Measurements from ENCODE around the gene USP30. TPM values are rescaled to one million over a fixed set of nuclear protein-coding genes. Genes with fewer than 3 reads are reported as not detected.

The USP30 gene
- total and polyA plus RNA-seq, 10 of the 15 experiments (the other 5 are each of a cell fraction or from before 2014, with no cell fraction given), result 2.1 to 16.2 (median 6.4) TPM

DNA sequence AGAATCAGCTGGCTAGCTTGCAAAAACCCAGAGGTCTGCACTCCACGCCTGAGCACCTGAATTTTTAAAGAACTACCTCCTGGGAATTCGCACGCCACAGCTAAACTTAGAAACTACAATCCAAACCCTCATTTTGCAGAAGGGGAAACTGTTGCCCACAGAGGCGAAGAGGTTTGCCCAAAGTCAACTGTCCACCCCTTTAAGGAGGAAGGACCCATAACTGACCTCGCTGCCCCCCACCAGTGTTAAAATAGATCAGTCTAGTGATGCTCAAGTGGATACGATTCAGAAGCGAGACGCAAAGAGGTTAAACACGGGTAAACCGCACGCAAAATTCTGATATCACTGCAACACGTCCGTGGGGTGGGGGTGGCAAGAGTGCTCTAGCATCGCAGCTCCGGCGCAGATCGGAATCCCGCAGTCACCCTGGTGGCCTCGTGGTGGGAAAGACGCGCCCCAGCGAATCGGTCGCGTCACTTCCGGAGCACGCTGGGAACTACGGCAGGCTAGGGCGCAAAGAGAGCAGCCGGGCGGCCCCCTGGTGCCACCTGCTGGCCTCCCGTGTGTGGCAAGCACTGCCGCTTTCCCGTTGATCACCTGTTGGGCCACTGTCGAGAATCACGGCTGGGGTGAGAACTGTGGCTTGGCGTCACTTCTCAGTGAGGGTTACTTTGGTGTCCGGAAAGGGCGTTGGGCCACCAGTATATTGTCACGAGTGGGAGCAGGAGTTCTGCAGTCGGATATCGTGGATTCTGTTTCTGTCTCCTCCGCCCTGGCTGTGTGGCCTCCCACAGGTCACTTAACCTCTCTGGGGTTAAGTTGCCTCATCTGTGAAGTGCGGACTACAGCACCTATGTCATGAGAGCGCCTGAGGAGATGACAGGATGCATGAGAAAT is 40.9 kb downstream of the USP30 start, which contains the start of gene ALKBH2:
Gene ALKBH2, minus strand, starts transcription at position 451 of the 897 bp plus-strand sequence. CDS start 686 bp downstream, outside the sequence.
- intact Hi-C loops (cut with micrococcal nuclease; ENCODE audit: unreplicated experiment) (loop anchor here (1.0 to 10.0 kb wide), 8 partner anchors 38 to 522 kb away; partner anchors contain the start of gene SELPLG), in situ Hi-C loops (cut with MboI) (loop anchor here (5.0 to 10.0 kb wide), 5 partner anchors 206 to 526 kb away; partner anchors contain the start of gene SELPLG)
- peaks cover 7% of the 10 kb centered on the region for H3K4me1 ChIP-seq (ENCODE audit: control insufficient read depth, insufficient read depth, low read length)
- BruUV-seq (replicated peaks), result TSS peak; percentile 90
- RAD21 ChIA-PET (ENCODE audit: unreplicated experiment), result interaction anchor here (0.7 to 1.9 kb wide), 12 partner anchors 9 to 578 kb away, joined by 3 to 8 read pairs (median 3); partner anchors contain the start of genes FICD and SSH1
- WGBS (ENCODE audit: insufficient coverage, insufficient replicate concordance, low lambda C conversion rate, missing lambda C conversion rate), result 2% methylated on average over 44 of the region's 45 CpGs
- H2AFZ ChIP-seq (ENCODE audit: control insufficient read depth, low read depth, low read length), result peak within 1 kb of the TSS; percentile 98
- peak within 1 kb of the TSS; percentile 78 for H3K9ac ChIP-seq (ENCODE audit: control insufficient read depth, insufficient read depth, low read length)
- peaks cover 26% of the 10 kb centered on the region for H3K79me2 ChIP-seq (ENCODE audit: control insufficient read depth, insufficient read depth, low read length)
- no peaks in the 10 kb centered on the region for H4K20me1 ChIP-seq (ENCODE audit: control insufficient read depth, insufficient read depth)
- FAIRE-seq (peak; percentile 99), ATAC-seq (peak; percentile 73), DNase-seq (ENCODE audit: low read depth, low spot score) (peak; percentile 72)
- peak within 1 kb of the TSS; percentile 90 for H3K4me2 ChIP-seq (ENCODE audit: control insufficient read depth, insufficient read depth)
- CTCF ChIA-PET, result interaction anchor here (0.6 to 4.3 kb wide), 23 partner anchors 8 to 1030 kb away, joined by 3 to 33 read pairs (median 3); partner anchors contain the start of genes ISCU and USP30
- no peaks in the 10 kb centered on the region for H3K27me3 ChIP-seq (replicated peaks in 1 of 2; ENCODE audit: control insufficient read depth in 2 of 2, insufficient read depth in 2 of 2, low read length in 1 of 2)
- POLR2A ChIA-PET, result interaction anchor here (1.0 to 1.4 kb wide), 3 partner anchors 39 to 429 kb away, joined by 3 to 5 read pairs (median 3); no protein-coding TSS in a partner anchor
- peak within 1 kb of the TSS; percentile 77 for H3K27ac ChIP-seq (ENCODE audit: control insufficient read depth, insufficient read depth)
- peaks cover 5 to 6% of the 10 kb centered on the region in 2 experiments; a peak in 3 of 4 replicates for H3K36me3 ChIP-seq (ENCODE audit: control insufficient read depth in 2 of 2, insufficient read depth in 2 of 2, low read length in 1 of 2)
- no peaks in the 10 kb centered on the region for H3K9me3 ChIP-seq (replicated peaks; ENCODE audit: control insufficient read depth, insufficient read depth, low read length)
- SMC1A ChIA-PET (ENCODE audit: uncharacterized antibody, unreplicated experiment), result interaction anchor here (0.7 to 3.4 kb wide), 13 partner anchors 39 to 1175 kb away, joined by 3 to 15 read pairs (median 3); partner anchors contain the start of gene USP30
- H3K4me3 ChIP-seq, result peak within 1 kb of the TSS; percentile 77
- no peak; the same call in 1 of the 2 replicates for TF ChIP-seq HCFC1 (IDR thresholded peaks at IDR 0.05; ENCODE audit: low read length)
- TF ChIP-seq CREB1 (IDR thresholded peaks at IDR 0.05; ENCODE audit: low read depth), result peak; percentile 96
- TF ChIP-seq, protein P1, sequence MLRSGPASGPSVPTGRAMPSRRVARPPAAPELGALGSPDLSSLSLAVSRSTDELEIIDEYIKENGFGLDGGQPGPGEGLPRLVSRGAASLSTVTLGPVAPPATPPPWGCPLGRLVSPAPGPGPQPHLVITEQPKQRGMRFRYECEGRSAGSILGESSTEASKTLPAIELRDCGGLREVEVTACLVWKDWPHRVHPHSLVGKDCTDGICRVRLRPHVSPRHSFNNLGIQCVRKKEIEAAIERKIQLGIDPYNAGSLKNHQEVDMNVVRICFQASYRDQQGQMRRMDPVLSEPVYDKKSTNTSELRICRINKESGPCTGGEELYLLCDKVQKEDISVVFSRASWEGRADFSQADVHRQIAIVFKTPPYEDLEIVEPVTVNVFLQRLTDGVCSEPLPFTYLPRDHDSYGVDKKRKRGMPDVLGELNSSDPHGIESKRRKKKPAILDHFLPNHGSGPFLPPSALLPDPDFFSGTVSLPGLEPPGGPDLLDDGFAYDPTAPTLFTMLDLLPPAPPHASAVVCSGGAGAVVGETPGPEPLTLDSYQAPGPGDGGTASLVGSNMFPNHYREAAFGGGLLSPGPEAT (IDR thresholded peaks at IDR 0.05; ENCODE audit: low read depth), result peak; percentile 56
- TF ChIP-seq TCF7 (IDR thresholded peaks at IDR 0.05; ENCODE audit: borderline replicate concordance), result no peak
- TF ChIP-seq NFXL1 (IDR thresholded peaks at IDR 0.05; ENCODE audit: borderline replicate concordance), result 0 out of 2 replicates have a peak, but pooled peaks have one; percentile 52
- TF ChIP-seq ESRRA (IDR thresholded peaks at IDR 0.05; ENCODE audit: low read length), result 0 out of 2 replicates have a peak, but pooled peaks have one; percentile 40
- no peak for TF ChIP-seq YBX1 (IDR thresholded peaks at IDR 0.05)
- TF ChIP-seq MEF2B (IDR thresholded peaks at IDR 0.05; ENCODE audit: partially characterized antibody, poor library complexity, severe bottlenecking), result peak; percentile 68
- TF ChIP-seq TARDBP (IDR thresholded peaks at IDR 0.05; ENCODE audit: borderline replicate concordance), result 0 out of 2 replicates have a peak, but pooled peaks have one; percentile 76
- peak; percentile 54; the same call in 1 of the 2 replicates for TF ChIP-seq HDGF (IDR thresholded peaks at IDR 0.05)
- TF ChIP-seq, protein P2, sequence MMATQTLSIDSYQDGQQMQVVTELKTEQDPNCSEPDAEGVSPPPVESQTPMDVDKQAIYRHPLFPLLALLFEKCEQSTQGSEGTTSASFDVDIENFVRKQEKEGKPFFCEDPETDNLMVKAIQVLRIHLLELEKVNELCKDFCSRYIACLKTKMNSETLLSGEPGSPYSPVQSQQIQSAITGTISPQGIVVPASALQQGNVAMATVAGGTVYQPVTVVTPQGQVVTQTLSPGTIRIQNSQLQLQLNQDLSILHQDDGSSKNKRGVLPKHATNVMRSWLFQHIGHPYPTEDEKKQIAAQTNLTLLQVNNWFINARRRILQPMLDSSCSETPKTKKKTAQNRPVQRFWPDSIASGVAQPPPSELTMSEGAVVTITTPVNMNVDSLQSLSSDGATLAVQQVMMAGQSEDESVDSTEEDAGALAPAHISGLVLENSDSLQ (IDR thresholded peaks at IDR 0.05), result no peak
- TF ChIP-seq HDAC2 (IDR thresholded peaks at IDR 0.05), result no peak
- peak; percentile 89 for TF ChIP-seq NR2F1 (conservative IDR thresholded peaks at IDR 0.05)
- no peak for TF ChIP-seq SREBF1 (IDR thresholded peaks at IDR 0.05; ENCODE audit: low read length)
- no peak for TF ChIP-seq KAT2A (conservative IDR thresholded peaks at IDR 0.05; ENCODE audit: control insufficient read depth, low read depth, low read length)
- TF ChIP-seq CREM (IDR thresholded peaks at IDR 0.05; ENCODE audit: low read depth), result peak; percentile 97
- TF ChIP-seq, protein P3, sequence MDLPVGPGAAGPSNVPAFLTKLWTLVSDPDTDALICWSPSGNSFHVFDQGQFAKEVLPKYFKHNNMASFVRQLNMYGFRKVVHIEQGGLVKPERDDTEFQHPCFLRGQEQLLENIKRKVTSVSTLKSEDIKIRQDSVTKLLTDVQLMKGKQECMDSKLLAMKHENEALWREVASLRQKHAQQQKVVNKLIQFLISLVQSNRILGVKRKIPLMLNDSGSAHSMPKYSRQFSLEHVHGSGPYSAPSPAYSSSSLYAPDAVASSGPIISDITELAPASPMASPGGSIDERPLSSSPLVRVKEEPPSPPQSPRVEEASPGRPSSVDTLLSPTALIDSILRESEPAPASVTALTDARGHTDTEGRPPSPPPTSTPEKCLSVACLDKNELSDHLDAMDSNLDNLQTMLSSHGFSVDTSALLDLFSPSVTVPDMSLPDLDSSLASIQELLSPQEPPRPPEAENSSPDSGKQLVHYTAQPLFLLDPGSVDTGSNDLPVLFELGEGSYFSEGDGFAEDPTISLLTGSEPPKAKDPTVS (IDR thresholded peaks at IDR 0.05; ENCODE audit: low read depth, low read length), result no peak
- TF ChIP-seq, protein P4, sequence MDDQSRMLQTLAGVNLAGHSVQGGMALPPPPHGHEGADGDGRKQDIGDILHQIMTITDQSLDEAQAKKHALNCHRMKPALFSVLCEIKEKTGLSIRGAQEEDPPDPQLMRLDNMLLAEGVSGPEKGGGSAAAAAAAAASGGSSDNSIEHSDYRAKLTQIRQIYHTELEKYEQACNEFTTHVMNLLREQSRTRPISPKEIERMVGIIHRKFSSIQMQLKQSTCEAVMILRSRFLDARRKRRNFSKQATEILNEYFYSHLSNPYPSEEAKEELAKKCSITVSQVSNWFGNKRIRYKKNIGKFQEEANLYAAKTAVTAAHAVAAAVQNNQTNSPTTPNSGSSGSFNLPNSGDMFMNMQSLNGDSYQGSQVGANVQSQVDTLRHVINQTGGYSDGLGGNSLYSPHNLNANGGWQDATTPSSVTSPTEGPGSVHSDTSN (IDR thresholded peaks at IDR 0.05; ENCODE audit: insufficient replicate concordance, low read depth, low read length), result no peak

Data from GM12878 (cell line).